ENCODE measurements around the gene BHMT2. TPM values are rescaled to one million over a fixed set of nuclear protein-coding genes. Genes with fewer than 3 reads are reported as not detected.

BHMT2 gene
- total RNA-seq, 2 donors from 2014 or later, result 0.46 TPM; not detected in 1

DNA sequence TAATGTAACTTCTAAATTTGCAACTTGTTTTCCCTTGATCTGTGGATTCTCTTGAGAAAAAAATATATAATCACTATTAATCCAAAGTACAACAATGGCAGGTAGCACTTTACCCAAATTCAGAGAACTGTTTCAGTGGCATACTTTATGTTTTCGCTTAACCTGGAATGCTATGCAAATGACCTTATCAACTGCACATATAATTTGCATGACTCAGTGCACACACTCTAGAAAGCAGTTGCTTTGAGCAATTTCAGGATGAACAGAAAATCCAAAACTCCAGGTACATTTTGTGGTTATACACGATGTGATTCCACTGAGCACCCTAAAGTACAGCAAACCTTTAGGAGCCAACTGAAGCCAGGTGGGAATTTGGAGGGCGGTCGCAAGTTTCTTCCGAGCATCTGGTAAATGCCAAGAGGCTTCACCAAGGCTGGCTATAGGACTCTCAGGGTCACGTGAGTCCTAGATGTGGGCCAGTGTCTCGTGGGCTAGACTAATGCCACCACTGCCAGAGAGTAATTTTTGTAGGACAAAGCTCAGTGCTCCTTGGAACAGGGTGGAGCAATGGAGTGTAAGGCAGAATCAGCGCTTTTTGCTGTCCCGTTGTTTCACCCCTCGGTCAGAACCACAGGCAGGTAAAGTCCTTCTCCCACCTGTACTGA is 37.4 kb upstream of the BHMT2 start:
- H3K9me3 Mint-ChIP-seq, result peaks cover 2% of the 10 kb centered on the region
- Histone ChIP-seq H3K36me3 (ENCODE audit: control insufficient read depth, insufficient read depth, low read length) (no peaks in the 10 kb centered on the region), H3K9ac (ENCODE audit: extremely low read depth, low read length, poor library complexity, severe bottlenecking) (no peak overlapping the region), H3K27ac (ENCODE audit: low read depth, low read length) (no peak overlapping the region), H3K4me3 (ENCODE audit: low read length) (no peak overlapping the region), H3K27me3 (ENCODE audit: control insufficient read depth, insufficient read depth, low read length, poor library complexity, severe bottlenecking) (no peaks in the 10 kb centered on the region), H3K4me1 (ENCODE audit: control insufficient read depth, insufficient read depth, low read length) (no peaks in the 10 kb centered on the region), H3K9me3 (ENCODE audit: control insufficient read depth, low read length) (no peaks in the 10 kb centered on the region)
- DNase-seq, result no peak
- H3K4me1 Mint-ChIP-seq, result no peaks in the 10 kb centered on the region
- no peak overlapping the region for H3K4me3 Mint-ChIP-seq
- WGBS, 2 experiments (ENCODE audit: insufficient coverage in 1 of 2, insufficient read length in 1 of 2), result 94 to 95% methylated on average over 9 to 10 of the region's 10 CpGs
- H3K27ac Mint-ChIP-seq, result no peak overlapping the region
- H3K27me3 Mint-ChIP-seq (ENCODE audit: insufficient read depth), result peaks cover 2% of the 10 kb centered on the region
- TF ChIP-seq CTCF (conservative IDR thresholded peaks at IDR 0.05), result no peak
- no peaks in the 10 kb centered on the region for H3K36me3 Mint-ChIP-seq (ENCODE audit: low read depth)

- H3K4me3 ChIP-seq (ENCODE audit: low read length), result no peak overlapping the region
- Mint-ChIP-seq H3K4me1 (no peaks in the 10 kb centered on the region), H3K4me3 (no peak overlapping the region), H3K27ac (no peak overlapping the region), H3K9me3 (peaks cover 2% of the 10 kb centered on the region), H3K36me3 (ENCODE audit: low read depth) (no peaks in the 10 kb centered on the region), H3K27me3 (ENCODE audit: insufficient read depth) (no peaks in the 10 kb centered on the region)
- no peaks in the 10 kb centered on the region for H3K36me3 ChIP-seq (ENCODE audit: control insufficient read depth, insufficient read depth, low read length)
- no peak overlapping the region for H3K9ac ChIP-seq (ENCODE audit: extremely low read depth, low read length, poor library complexity, severe bottlenecking)
- WGBS, 2 experiments (ENCODE audit: insufficient coverage in 1 of 2, insufficient read length in 1 of 2), result 91 to 100% methylated on average over 1 to 5 of the region's 5 CpGs
- no peaks in the 10 kb centered on the region for H3K4me1 ChIP-seq (ENCODE audit: control insufficient read depth, insufficient read depth, low read length)
- no peaks in the 10 kb centered on the region for H3K27me3 ChIP-seq (ENCODE audit: control insufficient read depth, insufficient read depth, low read length, poor library complexity, severe bottlenecking)
- TF ChIP-seq CTCF (conservative IDR thresholded peaks at IDR 0.05), result no peak
- no peak overlapping the region for H3K27ac ChIP-seq (ENCODE audit: low read depth, low read length)
- DNase-seq, result no peak
- H3K9me3 ChIP-seq (ENCODE audit: control insufficient read depth, low read length), result no peaks in the 10 kb centered on the region
Measured at GRCh38 chr5:79032782-79033181, 36.8 kb upstream of the BHMT2 start.

DNA sequence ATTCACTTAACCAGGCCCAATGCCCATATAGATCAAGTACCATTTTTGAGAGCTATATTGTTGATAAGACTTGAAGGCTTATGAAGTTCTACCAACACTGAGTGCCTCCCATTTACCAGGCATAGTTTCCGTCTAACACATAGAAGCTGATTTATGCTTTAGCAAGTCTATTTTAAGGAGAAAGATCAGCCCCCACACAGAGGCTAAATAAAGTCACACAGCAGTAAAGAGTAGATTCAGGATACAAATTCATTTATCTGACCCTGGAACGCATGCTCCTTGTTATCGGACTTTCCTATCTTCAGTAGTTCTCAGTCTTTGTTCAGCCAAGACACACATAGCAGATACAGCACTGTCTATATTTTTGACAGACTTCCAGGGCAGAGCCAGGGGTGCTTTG is 34.3 kb upstream of the BHMT2 start:
- no peaks in the 10 kb centered on the region for H3K9me3 ChIP-seq (ENCODE audit: control insufficient read depth, low read length)
- Mint-ChIP-seq H3K4me3 (no peak overlapping the region), H3K4me1 (no peaks in the 10 kb centered on the region), H3K27me3 (ENCODE audit: insufficient read depth) (no peaks in the 10 kb centered on the region), H3K27ac (no peak overlapping the region), H3K36me3 (ENCODE audit: low read depth) (no peaks in the 10 kb centered on the region), H3K9me3 (peaks cover 2% of the 10 kb centered on the region)
- no peaks in the 10 kb centered on the region for H3K4me1 ChIP-seq (ENCODE audit: control insufficient read depth, insufficient read depth, low read length)
- TF ChIP-seq CTCF (conservative IDR thresholded peaks at IDR 0.05), result no peak
- no peaks in the 10 kb centered on the region for H3K27me3 ChIP-seq (ENCODE audit: control insufficient read depth, insufficient read depth, low read length, poor library complexity, severe bottlenecking)
- no peak overlapping the region for H3K27ac ChIP-seq (ENCODE audit: low read depth, low read length)
- H3K36me3 ChIP-seq (ENCODE audit: control insufficient read depth, insufficient read depth, low read length), result no peaks in the 10 kb centered on the region
- WGBS, 2 experiments (ENCODE audit: insufficient coverage in 1 of 2, insufficient read length in 1 of 2), result 80 to 92% methylated on average over 1 to 3 of the region's 3 CpGs
- H3K9ac ChIP-seq (ENCODE audit: extremely low read depth, low read length, poor library complexity, severe bottlenecking), result no peak overlapping the region
- DNase-seq, result no peak
- H3K4me3 ChIP-seq (ENCODE audit: low read length), result no peak overlapping the region

Measured in endodermal cell (in vitro differentiated cells).